Ammon's horn (tissue), 1 donor: ENCODE data around the gene PAOX.
"Not testable (repeated sequence)": the region's sequence is repeated elsewhere in the genome, so short reads cannot be mapped to it uniquely, and the experiment has no call there.

Source experiments
- DNase-seq: peaks from one replicate; pipeline ENCODE4 v3.0.0-alpha.2; 2016; ENCODE audit warnings: low spot score

The PAOX gene

DNA sequence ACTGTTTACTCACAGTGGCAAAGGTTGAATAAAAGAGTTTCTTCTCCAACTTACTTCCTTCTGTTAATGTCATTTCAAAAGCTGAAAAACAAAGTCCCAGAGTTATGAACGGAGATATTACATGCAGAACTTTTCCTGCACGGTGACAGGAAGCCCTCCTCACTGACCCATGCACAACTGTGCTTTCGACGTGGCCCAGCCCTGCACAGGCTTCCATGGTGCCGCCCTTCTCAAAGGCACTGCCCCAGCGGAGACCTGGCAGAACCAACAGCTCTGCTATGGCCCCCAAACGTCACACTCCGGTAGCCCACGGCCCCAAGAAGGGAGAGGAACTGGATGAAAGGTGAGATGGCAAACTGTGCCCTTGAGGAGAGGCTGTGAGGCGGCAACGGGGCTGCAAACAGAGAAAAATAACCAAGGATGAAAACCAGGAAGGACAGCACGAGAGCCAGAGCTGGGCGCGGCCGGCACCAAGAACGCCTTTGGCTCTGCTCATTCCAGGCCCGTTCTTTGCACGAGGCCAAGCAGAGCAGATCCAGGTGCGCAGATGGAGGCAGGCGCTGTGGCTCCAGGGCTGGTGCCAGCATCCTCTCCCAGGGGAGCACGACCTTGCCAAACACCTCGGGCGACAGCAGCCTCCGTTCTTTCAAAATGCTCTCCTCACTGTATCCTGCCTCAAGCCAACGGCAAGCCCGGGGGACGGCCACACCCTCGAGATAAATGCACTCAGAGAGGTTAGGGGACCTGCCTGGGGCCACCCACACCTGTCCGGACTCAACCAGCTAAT lies 14.2 kb upstream of the PAOX start:
- DNase-seq = no peak

DNA sequence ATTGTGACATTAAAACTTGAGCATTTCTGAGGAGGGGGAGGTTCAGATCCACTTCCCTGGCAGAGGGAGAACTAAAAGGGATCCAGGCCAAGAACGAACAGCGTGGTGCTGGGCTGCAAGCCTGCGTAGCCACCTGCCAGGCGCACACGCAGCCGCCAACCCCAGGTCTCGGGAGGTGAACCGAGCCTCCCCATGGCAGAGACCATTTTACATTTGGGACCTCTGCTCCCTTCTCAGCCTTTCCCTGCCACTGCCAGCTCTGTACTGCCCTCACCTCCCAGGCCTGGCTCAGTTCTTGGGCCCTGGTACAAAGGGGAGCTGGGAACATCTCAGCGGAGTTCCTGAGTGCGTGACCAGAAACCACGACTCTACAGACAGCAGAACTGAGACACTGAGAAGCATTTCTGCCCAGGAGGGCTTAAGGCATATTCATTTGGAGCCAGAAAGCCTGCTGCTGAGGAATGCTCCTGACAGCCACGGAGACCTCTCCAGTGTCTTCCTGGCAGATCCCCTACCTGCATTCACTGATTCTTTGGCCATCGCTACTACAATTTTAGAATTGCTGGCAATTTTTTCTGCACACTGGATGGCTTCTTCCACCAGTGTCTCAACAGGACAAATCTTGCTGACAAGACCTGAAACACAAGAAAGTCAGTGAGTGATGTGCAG lies 13.5 kb upstream of the PAOX start:
- DNase-seq = no peak

DNA sequence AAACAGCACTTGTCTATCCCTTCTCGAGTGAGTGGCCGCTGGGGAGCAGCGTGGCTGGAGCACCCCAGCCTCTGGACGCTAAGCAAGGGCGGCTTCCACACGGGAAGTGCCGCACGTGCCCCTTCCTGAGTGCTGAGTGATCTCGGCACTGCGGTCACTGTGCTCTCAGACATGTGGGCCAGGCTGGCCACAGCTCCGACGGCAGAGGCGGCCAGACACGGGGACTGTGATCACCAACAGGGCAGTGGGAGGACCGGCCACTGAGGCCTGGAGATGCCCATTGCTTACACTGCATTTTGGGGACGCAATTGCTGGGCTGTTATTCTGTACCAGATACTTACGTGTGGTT lies 13.0 kb upstream of the PAOX start:
- DNase-seq = no peak

DNA sequence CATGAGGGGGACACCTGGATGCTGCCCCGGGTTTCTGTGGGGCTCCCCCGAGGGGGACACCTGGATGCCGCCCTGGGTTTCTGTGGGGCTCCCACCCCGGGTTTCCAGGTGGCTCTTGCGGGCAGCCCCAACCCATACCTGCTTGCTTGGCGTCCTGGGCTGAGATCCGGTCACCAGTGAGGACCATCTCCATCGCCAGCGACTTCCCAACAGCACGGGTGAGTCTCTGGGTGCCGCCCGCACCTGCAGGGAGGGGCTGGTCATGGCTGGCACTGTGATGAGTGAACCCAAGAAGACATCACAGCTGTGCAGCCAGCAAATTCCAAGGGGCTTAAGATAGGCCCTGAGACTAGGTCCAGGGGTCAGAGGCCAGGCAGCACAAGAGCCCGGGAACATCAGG lies 12.3 kb upstream of the PAOX start:
- no peak for DNase-seq

DNA sequence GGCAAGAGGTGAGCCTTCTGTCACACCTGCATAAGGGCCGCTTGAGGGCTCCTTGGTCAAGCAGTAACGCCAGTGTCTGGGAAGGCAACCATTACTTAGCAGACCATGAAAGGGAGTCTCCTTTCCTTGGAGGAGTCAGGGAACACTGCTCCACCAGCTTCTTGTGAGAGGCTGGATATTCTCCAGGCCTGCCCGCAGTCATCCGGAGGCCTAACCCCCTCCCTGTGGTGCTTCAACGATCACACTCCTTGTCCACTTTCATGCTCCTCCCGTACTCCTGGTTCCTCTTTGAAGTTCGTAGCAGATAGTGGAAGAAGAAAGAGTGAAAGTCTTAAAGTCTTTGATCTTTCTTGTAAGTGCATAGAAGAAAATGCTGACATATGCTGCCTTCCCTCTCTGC lies 11.6 kb upstream of the PAOX start:
- not testable (repeated sequence) for DNase-seq

DNA sequence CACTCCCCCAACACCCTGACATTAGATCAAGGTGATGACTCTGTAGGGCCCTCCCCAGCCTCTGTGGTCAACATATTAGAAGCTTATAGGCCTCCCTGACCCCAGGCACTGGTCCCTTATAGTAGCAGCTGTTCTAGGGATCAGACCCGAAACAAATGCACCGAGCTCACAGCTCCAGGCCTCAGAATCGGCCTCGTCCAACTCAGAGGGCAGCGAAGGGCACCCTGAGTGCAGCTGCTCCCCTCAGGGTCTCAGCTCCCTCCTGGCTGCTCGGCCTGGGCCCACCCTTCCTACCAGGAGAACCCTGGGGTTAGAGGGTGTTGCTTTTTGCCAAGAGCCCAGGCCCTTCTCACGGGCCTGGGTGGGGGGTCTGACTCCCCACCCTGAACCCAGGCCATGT lies 10.9 kb upstream of the PAOX start:
- DNase-seq = no peak

DNA sequence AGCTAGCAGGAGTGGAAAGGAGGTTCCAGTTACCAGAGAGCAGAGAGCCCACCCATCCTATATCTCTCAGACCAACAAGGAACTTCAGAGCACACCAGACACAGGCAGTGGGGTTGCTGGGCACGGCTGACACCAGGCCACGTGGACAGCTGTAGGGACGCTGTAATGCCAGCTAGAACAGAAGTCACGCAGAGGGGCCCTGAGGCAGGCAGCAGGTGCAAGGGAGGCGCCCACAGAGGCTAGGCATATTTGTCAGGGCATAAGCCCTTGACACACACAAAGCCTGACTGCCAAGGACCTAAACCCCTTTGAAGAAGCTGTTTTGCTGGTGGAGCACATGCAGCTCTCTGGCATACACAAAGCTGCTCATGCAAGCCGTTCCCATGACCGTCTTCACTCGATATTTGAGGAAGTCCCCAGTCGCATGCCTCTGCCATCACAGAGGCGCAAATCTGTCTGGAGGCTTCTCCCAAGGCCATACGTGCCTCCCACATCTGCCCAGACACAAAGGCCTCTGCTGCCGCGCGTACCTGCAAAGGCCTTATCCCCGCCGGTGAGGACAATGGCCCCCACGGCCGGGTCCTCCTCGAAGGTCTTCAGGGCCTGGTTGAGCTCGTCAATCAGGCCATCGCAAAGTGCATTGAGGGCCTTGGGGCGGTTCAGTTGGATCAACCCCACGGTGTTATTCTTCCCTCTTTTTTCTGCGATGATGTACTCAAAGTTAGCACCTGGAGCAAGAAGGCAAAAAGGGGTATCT lies 8.9 kb upstream of the PAOX start:
- DNase-seq = no peak

DNA sequence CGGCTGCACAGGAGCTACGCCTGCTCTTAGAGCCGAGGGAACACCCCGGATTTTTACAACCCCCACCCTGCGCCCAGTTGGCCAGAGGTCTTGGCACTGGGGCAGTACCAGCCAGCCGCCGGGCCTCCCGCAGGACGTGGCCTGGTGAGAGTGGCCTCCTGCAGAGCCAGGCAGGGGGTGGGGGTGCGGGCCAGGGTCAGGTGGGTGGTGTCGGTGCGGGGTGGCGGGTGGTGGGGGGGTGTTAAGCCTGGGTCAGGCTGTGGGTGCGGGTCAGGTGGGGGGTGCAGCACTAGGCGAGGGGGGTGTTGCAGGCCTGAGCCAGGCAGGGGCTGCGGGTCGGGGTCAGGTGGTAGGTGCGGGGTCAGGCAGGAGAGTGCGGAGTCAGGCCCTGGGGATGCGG lies 6.6 kb upstream of the PAOX start:
- DNase-seq = no peak

DNA sequence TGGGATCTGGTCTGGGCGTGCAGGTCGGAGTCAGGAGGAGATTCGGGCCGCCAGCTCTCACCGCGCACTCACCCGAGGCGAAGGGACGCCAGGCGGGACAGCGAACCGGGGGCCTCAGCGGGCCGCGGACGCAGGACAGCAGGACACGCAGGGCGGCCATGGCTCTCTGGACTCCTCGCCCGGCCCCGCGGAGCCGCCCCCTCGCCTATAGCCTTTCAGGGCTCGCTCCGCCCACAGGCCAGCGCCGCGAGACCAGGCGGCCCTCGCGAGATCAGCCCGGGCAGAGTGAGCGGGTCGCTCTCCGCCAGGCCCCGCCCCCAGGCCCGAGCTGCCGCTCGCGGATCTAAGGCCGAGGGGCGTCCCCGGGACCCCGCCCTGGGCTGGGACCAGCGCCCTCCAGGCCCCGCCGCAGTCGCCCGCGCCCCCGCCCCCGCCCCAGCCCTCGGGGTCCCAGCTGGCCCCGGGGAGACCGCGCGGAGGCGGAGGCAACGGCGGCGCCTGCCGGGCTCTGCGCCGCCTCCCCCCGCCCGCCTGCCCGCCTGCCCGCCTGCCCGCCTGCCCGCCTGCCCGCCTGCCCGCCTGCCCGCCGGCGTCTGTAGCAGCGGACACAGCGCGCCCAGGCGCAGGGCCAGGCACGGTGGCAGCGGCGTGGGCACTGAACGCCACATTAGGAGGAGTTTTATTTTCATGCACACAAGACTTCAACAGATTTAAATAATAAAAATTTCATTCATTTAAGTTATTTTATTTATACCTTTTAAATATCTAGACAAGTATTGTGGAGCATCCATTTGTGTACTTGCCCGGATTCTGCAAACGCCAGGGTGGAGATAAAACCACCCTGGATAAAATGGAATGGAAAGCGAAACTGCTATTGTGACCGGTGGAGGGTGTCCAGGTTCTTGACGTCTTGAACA lies 5.6 kb upstream of the PAOX start, which contains the start of gene ECHS1:
Gene ECHS1 (minus strand): TSS at position 181 of the 917 bp plus-strand sequence. CDS start 21 bp downstream, at position 160.
- peak; percentile 96 for DNase-seq

DNA sequence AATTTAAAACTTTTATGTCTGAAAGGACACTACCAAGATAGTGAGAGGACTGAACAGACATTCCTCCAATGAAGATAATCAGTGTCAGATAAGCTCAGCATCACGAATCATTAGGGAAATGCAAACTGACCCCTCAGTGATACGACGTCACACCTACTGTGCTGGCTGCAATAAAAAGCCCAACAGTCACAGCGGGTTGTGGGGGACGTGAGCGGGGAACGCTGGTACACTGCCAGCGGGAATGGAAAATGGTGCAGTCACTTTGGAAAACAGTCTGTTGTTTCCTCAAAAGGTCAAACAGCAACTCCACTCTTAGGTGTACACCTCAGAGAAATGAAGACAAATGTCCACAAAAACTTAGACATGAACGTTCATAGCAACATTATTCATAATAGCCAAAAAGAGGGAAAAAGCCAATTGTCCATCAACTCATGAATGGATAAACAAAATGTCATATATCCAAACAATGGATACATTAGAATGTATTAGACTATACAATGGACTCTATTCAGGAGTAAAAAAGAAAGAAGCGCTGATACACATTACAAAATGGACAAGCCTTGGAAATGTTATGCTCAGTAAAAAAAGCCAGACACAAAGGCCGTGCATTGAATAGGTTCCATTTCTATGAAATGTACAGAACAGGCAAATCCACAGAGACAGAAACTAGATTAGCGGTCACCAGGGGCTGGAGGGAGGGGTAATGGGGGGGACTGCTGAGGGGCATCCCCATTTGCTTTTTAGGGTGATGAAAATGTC lies 3.5 kb upstream of the PAOX start:
- DNase-seq = peak; percentile 61

DNA sequence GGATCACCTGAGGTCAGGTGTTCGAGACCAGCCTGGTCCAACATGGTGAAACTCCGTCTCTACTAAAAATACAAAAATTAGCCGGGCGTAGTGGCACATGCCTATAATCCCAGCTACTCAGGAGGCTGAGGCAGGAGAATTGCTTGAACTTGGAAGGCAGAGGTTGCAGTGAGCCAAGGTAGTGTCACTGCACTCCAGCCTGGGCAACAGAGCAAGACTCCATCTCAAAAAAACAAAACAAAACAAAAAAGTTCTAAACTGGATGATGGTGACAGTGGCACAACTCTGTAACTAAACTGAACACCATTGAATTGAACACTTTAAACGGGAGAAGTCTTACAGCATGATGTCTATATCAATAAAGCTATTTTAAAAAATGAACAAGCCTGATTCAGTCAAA lies 2.9 kb upstream of the PAOX start:
- not testable (repeated sequence) for DNase-seq

DNA sequence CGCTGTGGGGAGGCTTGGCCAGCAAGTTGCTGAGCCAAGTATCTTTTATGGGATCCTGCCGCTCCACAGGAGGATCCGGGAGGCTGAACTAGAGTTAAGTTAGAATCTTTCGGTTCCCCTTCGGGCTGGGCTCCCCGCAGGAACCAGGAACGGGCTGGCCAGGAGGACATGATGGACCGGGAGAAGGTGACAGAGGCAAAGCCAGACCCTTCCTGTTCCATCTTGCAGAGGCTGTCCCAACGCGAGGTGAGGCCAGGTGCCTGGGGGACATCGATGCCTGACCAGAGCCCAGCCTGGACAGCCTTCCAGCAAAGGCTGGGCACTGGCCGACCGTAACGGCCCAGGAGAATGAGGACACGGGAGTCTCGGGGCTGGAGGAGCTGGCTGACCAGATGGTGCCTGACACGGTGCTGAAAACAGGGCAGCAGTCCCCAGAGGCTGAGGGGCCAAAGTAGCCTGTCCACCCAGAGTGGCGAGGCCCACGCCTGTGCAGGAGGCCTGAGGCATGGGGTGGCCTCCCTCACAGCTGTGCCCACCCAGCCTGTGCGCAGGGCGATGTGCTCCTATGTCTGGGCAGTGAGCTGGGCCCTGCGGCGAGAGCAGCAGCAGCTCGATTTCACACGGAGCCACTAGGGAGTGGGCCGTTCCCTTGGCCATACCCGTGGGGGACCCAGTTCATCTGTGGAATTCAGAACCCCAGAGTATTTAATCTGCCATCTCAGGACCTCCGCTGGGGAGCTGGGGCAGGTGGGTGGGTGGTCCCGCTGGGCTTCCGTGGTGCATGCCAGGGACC lies 1.8 kb upstream of the PAOX start:
- no peak for DNase-seq

DNA sequence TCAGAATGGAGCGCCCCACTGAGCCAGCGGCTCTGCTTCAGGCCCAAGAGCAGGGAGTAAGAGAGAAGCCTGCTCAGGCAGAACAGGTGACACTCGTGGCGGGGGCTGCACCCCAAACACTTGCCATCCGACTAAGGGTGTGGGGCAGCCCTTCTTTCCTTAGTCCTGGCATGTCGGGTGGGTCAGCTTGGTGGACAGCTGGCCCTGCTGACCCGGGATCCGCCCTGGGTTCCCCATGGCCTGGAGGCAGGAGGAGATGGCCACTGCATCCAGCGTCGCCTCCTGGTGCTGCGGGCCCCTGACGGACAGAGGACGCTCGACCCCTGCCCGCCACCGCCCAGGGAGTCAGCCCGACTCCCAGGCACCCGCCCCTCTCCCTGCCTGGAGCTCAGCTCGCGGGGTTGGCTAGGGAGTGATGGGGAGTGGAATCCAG lies 1.2 kb upstream of the PAOX start:
- DNase-seq = no peak

DNA sequence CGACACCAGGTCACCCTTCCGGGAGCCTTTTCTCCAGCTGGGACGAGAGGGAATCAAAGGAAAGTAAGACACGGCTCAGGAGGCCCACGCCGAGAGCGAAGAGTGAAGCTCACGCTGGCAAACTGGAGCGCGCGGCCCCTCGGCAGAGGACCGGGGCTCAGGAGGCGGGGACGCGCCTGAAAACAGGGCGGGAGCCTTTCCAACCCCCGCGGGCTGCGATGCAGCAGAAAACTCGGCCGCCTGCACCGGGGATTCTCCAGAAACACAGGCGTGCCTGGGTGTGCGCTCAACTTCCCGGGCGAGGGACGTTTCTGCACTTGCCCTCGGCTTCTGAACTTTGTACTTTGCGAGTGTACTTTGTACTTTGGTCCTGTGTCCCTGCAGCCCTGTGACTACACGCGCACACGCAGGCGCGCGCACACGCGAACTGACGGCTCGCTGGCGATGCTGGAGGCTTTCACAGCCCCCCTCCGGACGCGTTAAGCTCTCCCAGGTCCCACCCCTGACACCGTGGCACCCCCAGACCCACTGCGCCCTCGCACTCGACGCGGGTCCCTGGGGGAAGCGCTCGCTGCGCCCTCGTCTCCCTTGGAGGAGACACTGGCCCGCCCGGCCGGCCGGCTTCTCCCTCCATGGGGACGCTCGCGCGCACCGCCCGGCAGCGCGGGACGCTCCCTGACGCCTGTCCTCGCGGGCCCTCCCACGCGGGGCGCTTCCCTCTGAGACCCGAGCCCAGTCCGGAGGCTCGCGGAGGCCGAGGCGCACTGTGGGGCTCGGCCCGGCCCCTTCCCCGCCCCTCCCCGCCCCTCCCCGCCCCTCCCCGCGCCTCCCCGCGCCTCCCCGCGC lies 588 bp upstream of the PAOX start:
- peak; percentile 70 for DNase-seq

DNA sequence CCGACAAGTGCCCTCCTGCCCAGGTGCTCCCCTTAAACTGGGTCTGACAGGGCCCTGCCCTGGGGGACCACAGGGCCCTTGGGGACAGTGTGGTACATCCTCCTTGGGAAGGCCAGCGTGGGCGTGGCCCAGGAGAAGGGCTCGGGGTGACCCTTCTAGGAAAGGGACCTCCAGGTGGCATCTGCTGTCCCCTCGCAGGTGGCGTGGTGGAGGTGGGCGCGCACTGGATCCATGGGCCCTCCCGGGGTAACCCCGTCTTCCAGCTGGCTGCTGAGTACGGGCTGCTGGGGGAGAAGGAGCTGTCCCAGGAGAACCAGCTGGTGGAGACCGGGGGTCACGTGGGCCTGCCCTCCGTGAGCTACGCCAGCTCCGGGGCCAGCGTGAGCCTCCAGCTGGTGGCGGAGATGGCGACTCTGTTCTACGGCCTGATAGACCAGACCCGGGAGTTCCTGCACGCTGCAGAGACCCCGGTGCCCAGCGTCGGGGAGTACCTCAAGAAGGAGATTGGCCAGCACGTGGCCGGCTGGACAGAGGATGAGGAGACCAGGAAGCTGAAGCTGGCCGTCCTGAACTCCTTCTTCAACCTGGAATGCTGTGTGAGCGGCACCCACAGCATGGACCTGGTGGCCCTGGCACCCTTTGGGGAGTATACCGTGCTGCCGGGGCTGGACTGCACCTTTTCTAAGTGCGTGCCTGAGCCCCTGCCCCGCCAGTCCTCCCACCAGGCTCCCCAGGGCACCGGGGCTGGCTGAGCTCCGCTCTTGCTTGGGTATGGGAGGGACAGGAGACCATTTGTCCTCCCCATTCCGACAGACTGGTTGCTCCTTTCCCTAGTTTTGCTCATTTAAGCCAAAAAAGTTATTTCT lies 972 bp downstream of the PAOX start:
- peak; percentile 60 for DNase-seq

DNA sequence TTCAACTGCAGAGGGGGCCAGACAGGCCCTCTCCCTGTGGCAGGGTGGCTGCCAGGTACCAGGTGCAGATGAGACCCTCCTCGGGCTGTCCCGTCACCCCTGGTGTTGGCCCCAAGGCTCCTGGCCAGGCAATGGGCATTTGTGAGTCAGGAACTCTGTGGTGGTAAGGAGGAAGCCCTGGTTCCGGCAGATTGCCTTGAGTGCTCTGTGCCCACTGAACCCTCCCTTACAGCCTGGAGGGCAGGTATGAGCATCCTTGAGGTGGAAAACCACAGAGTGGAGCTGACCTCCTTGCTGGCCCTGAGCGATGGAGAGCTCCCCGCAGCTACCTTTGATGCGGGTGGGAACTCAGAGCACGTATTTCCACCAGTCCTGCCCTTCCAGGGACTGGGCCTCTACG lies 2.0 kb downstream of the PAOX start:
- no peak for DNase-seq

DNA sequence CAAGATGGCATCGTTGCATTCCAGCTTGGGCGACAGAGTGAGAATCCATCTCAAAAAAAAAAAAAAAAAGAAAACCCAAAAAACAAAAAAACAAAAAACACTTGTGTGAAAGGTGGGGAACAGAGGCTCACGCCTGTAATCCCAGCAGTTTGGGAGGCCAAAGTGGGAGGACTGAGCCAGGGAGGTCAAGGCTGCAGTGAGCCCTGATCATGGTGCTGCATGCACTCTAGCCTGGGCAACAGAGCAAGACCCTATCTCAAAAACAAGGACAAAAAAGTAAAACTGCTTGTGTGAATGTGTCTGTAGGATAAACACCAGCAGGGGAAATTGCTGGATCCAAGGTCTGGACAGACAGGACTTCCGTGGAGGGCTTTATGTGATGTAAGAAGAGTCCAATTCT lies 4.5 kb downstream of the PAOX start:
- no peak for DNase-seq

DNA sequence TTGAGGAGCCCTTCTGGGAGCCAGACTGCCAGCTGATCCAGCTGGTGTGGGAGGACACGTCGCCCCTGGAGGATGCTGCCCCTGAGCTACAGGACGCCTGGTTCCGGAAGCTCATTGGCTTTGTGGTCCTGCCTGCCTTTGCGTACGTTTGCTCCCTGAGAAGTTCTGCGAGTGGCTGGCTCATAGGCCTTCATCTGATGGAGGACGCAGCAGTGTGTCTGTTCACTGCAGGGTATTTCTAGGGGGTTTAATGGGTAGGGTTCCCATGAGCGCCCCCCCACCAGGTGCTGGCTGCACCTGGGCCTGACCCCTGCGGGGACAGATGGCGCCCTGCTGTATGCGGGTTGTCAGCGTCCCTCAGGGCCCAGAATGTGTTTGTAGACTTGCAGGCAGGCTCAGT lies 5.0 kb downstream of the PAOX start:
- DNase-seq = no peak
